Calu3 (cell line): ENCODE data around the gene RRP36. TPM values are rescaled to one million over a fixed set of nuclear protein-coding genes. Genes with fewer than 3 reads are reported as not detected.

ENCODE experiments used
- BruUV-seq: library from RNA; stranded (reverse); fragments of 400-500 nt; replicated peaks from 2 replicates; lab custom pipeline; 2021; lab: Mats Ljungman, UMichigan
- CTCF ChIA-PET: fragments of 300-600 bp; sonication (Branson Sonifier 250); formaldehyde crosslinking; loops from one replicate; lab custom pipeline; 2022; ENCODE audit warnings: antibody characterized with exemption; lab: Charles Lee
- DNase-seq: peaks from one replicate; pipeline ENCODE4 v3.0.0; 2022
- H3K27ac Mint-ChIP-seq: one replicate; pipeline ENCODE4 v1.8.0; 2022; ENCODE audit warnings: mixed read lengths; ENCODE audit not compliant: unreplicated experiment
- H3K27me3 Mint-ChIP-seq: one replicate; pipeline ENCODE4 v1.8.0; 2022; ENCODE audit warnings: mixed read lengths; ENCODE audit not compliant: unreplicated experiment
- H3K36me3 Mint-ChIP-seq: one replicate; pipeline ENCODE4 v1.8.0; 2022; ENCODE audit warnings: mild to moderate bottlenecking, moderate library complexity, mixed read lengths; ENCODE audit not compliant: insufficient read depth, unreplicated experiment
- H3K4me1 Mint-ChIP-seq: one replicate; pipeline ENCODE4 v1.8.0; 2022; ENCODE audit warnings: mild to moderate bottlenecking, low read depth, mixed read lengths; ENCODE audit not compliant: unreplicated experiment
- H3K4me3 Mint-ChIP-seq: one replicate; pipeline ENCODE4 v1.8.0; 2022; ENCODE audit warnings: mild to moderate bottlenecking, low read depth, moderate library complexity, mixed read lengths; ENCODE audit not compliant: unreplicated experiment
- H3K9me3 Mint-ChIP-seq: one replicate; pipeline ENCODE4 v1.8.0; 2022; ENCODE audit warnings: low read depth, mixed read lengths; ENCODE audit not compliant: unreplicated experiment
- intact Hi-C: fragments of 100-400 bp; cut with micrococcal nuclease; formaldehyde crosslinking; loops from one replicate; pipeline ENCODE4 v1.10.0; 2022; ENCODE audit not compliant: unreplicated experiment
- total RNA-seq: library from RNA; stranded (reverse); gene quantifications from 2 replicates; pipeline ENCODE4 v1.2.3, GENCODE V29; 2022
- TF ChIP-seq, protein P1 (sequence below): fragments of 200-600 bp; IDR thresholded peaks from one replicate; pipeline ENCODE4 v1.8.0; 2022; ENCODE audit warnings: antibody characterized with exemption; ENCODE audit not compliant: unreplicated experiment

The RRP36 gene
- total RNA-seq, 1 experiment from 2014 or later: 101 TPM

GRCh38 chr6:42984001-42984923, 37.2 kb upstream of the RRP36 start, which contains the start of gene PPP2R5D:
TSS of gene PPP2R5D (plus strand) at chr6:42984570. CDS start at chr6:42984678, 108 bp downstream.
- Mint-ChIP-seq H3K4me1 (peaks cover 43% of the 10 kb centered on the region), H3K36me3 (peaks cover 26% of the 10 kb centered on the region), H3K9me3 (no peaks in the 10 kb centered on the region), H3K27ac (peak within 1 kb of the TSS; percentile 24), H3K27me3 (no peaks in the 10 kb centered on the region), H3K4me3 (peak within 1 kb of the TSS; percentile 84)
- BruUV-seq: TSS peak; percentile 45
- intact Hi-C loops: loop anchor here (5.0 kb wide), 1 partner anchor 82 kb away; no protein-coding TSS in a partner anchor
- CTCF ChIA-PET: interaction anchor here (0.6 to 1.5 kb wide), 16 partner anchors 10 to 695 kb away, joined by 3 to 6 read pairs (median 4); partner anchors contain the start of genes CNPY3, CUL7 and GNMT
- TF ChIP-seq, protein P1, sequence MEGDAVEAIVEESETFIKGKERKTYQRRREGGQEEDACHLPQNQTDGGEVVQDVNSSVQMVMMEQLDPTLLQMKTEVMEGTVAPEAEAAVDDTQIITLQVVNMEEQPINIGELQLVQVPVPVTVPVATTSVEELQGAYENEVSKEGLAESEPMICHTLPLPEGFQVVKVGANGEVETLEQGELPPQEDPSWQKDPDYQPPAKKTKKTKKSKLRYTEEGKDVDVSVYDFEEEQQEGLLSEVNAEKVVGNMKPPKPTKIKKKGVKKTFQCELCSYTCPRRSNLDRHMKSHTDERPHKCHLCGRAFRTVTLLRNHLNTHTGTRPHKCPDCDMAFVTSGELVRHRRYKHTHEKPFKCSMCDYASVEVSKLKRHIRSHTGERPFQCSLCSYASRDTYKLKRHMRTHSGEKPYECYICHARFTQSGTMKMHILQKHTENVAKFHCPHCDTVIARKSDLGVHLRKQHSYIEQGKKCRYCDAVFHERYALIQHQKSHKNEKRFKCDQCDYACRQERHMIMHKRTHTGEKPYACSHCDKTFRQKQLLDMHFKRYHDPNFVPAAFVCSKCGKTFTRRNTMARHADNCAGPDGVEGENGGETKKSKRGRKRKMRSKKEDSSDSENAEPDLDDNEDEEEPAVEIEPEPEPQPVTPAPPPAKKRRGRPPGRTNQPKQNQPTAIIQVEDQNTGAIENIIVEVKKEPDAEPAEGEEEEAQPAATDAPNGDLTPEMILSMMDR: no peak
- DNase-seq: peak; percentile 99

- H3K4me3 Mint-ChIP-seq: peak overlapping the region; percentile 84
- H3K36me3 Mint-ChIP-seq: peaks cover 23% of the 10 kb centered on the region
- no peaks in the 10 kb centered on the region for H3K27me3 Mint-ChIP-seq
- CTCF ChIA-PET: interaction anchor here (0.9 to 1.5 kb wide), 6 partner anchors 11 to 189 kb away, joined by 3 to 5 read pairs (median 4); partner anchors contain the start of gene CNPY3
- intact Hi-C loops: loop anchor here (5.0 kb wide), 1 partner anchor 83 kb away; no protein-coding TSS in a partner anchor
- peak overlapping the region; percentile 24 for H3K27ac Mint-ChIP-seq
- DNase-seq: peak; percentile 19
- TF ChIP-seq, protein P1: no peak
- BruUV-seq: no TSS peak
- peaks cover 36% of the 10 kb centered on the region for H3K4me1 Mint-ChIP-seq
- H3K9me3 Mint-ChIP-seq: no peaks in the 10 kb centered on the region
Measured at GRCh38 chr6:42984924-42985475, 36.4 kb upstream of the RRP36 start.

- TF ChIP-seq, protein P1: no peak
- Mint-ChIP-seq H3K27ac (no peak overlapping the region), H3K36me3 (peaks cover 33% of the 10 kb centered on the region), H3K4me3 (no peak overlapping the region), H3K4me1 (peaks cover 36% of the 10 kb centered on the region), H3K9me3 (no peaks in the 10 kb centered on the region), H3K27me3 (no peaks in the 10 kb centered on the region)
- DNase-seq: no peak
- intact Hi-C loops: no loop called here
- no TSS peak for BruUV-seq
- CTCF ChIA-PET: interaction anchor here (0.6 to 0.9 kb wide), 2 partner anchors 26 to 77 kb away, joined by 3 read pairs; partner anchors contain the start of genes KLHDC3 and MEA1
Measured at GRCh38 chr6:42987533-42988451, 33.6 kb upstream of the RRP36 start.
